Gastrocnemius medialis (tissue), 4 donors: Measurements from ENCODE around the gene RPL22.

Experiments
- POLR2A ChIP-seq, 2 donors: fragments of 450-650 bp; IDR thresholded peaks; one replicate each; pipeline ENCODE4 v1.6.1; 2017; ENCODE audit warnings: antibody characterized with exemption in 2 of 2, mild to moderate bottlenecking in 2 of 2, moderate library complexity in 2 of 2
- TF ChIP-seq, protein P1 (sequence below), 5 experiments: fragments of 450-650 bp in 3 of 5; fragments of 200-600 bp in 2 of 5; sonication (generic) in 2 of 5; IDR thresholded peaks in 4 of 5; conservative IDR thresholded peaks in 1 of 5; 1 replicate in 4 of 5; 2 replicates in 1 of 5; pipeline ENCODE4 v1.5.1; 2016 to 2019; ENCODE audit warnings: antibody characterized with exemption in 5 of 5, mild to moderate bottlenecking in 3 of 5, moderate library complexity in 3 of 5

DNA sequence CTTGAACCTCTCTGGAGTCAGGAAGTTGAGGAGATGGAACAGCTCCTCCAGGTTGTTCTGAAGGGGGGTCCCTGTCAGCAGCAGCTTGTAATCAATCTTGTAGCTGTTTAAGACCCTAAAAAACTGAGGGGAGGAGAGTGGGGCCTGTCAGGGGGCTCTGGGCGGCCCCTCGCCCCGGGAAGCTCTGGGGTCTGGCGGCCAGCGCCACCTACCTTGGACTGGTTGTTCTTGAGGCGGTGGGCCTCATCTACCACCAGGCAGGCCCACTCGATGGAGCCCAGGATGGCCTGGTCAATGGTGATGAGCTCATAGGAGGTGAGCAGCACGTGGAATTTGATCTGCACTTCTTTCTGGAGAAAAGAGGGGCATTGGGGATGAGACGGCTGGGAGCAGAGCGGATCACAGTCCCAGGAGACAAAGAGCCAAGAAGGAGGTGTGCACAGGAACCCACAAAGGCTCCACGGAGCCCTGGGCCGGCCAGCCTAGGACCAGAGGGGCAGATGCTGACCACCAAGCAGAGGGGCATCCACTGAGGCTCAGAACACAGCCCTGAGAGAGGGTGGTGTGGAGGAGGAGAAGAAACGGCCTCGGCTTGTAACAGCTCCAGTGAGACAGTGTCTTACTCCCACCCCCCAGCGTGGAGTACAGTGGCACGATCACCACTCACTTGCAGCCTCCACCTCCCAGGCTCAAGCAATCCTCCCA, 62.7 kb downstream of the RPL22 start:
- TF ChIP-seq POLR2A (IDR thresholded peaks at IDR 0.05): no peak
- TF ChIP-seq, protein P1, sequence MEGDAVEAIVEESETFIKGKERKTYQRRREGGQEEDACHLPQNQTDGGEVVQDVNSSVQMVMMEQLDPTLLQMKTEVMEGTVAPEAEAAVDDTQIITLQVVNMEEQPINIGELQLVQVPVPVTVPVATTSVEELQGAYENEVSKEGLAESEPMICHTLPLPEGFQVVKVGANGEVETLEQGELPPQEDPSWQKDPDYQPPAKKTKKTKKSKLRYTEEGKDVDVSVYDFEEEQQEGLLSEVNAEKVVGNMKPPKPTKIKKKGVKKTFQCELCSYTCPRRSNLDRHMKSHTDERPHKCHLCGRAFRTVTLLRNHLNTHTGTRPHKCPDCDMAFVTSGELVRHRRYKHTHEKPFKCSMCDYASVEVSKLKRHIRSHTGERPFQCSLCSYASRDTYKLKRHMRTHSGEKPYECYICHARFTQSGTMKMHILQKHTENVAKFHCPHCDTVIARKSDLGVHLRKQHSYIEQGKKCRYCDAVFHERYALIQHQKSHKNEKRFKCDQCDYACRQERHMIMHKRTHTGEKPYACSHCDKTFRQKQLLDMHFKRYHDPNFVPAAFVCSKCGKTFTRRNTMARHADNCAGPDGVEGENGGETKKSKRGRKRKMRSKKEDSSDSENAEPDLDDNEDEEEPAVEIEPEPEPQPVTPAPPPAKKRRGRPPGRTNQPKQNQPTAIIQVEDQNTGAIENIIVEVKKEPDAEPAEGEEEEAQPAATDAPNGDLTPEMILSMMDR (IDR thresholded peaks at IDR 0.05 in 4 of 5, conservative IDR thresholded peaks at IDR 0.05 in 1 of 5): no peak
